Measurements from ENCODE around the gene GRM4. TPM values are rescaled to one million over a fixed set of nuclear protein-coding genes. Genes with fewer than 3 reads are reported as not detected.

The GRM4 gene
- total RNA-seq, 6 donors from 2014 or later, result 0.24 TPM; not detected in 5

DNA sequence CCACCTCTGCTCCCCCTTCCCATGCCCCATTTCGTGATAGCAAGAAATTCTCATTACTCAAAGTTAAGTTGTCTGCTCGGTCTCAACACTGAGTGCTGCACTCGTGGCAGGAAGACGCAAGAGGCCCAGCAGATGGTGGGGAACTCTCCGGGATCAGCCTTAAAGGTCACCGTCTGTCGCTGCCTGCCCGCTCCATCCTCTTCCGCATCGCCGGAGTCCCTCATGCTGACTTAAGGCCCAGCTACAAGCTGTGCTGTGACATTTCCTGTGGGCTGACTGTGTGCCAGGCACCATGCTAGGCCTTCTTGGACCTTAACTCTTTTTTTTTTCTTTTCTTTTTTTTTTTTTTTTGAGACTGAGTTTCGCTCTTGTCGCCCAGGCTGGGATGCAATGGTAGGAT lies 17.8 kb downstream of the GRM4 start:
- H3K36me3 ChIP-seq, result no peaks in the 10 kb centered on the region
- 72 to 77% methylated on average over 12 to 13 of the region's 13 CpGs for WGBS, 2 donors
- DNase-seq, result no peak
- H3K4me3 ChIP-seq, result no peak overlapping the region
- H3K27ac ChIP-seq, result no peak overlapping the region
- no peak for ATAC-seq (ENCODE audit: low FRiP score in 2 of 2)
- no peaks in the 10 kb centered on the region for H3K9me3 ChIP-seq
- peaks cover 0 to 7% (median 0%) of the 10 kb centered on the region in 4 donors for H3K27me3 ChIP-seq
- TF ChIP-seq EP300 (IDR thresholded peaks at IDR 0.05) (no peak), POLR2AphosphoS5 (IDR thresholded peaks at IDR 0.05) (no peak), POLR2A (IDR thresholded peaks at IDR 0.05) (no peak)
- TF ChIP-seq, protein P1, sequence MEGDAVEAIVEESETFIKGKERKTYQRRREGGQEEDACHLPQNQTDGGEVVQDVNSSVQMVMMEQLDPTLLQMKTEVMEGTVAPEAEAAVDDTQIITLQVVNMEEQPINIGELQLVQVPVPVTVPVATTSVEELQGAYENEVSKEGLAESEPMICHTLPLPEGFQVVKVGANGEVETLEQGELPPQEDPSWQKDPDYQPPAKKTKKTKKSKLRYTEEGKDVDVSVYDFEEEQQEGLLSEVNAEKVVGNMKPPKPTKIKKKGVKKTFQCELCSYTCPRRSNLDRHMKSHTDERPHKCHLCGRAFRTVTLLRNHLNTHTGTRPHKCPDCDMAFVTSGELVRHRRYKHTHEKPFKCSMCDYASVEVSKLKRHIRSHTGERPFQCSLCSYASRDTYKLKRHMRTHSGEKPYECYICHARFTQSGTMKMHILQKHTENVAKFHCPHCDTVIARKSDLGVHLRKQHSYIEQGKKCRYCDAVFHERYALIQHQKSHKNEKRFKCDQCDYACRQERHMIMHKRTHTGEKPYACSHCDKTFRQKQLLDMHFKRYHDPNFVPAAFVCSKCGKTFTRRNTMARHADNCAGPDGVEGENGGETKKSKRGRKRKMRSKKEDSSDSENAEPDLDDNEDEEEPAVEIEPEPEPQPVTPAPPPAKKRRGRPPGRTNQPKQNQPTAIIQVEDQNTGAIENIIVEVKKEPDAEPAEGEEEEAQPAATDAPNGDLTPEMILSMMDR (IDR thresholded peaks at IDR 0.05), result no peak
- H3K4me1 ChIP-seq, result no peaks in the 10 kb centered on the region

DNA sequence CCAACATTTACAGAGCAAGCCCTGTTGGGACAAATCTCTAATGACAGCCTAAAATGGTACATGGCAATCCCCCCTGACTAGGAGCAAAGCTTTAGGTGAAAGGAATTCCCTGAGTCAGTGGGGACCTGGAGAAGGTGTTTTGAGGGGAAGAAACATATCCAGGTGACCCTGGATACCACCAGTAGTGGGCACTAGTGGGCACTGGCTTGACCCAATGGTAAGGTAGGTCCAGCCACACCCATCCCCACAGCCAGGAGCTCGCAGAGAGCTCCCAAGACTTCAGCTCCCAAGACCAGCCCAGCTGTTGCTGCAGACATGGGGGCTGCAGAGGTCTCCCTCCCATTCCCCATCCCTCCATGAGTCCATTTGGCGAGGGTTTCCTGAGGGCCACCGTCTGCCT lies 19.5 kb downstream of the GRM4 start:
- ATAC-seq (ENCODE audit: low FRiP score in 2 of 2), result no peak
- Histone ChIP-seq H3K4me1 (no peaks in the 10 kb centered on the region), H3K27me3 (peaks cover 0 to 7% (median 0%) of the 10 kb centered on the region in 4 donors), H3K4me3 (no peak overlapping the region), H3K9me3 (no peaks in the 10 kb centered on the region), H3K27ac (no peak overlapping the region), H3K36me3 (no peaks in the 10 kb centered on the region)
- DNase-seq, result no peak
- WGBS, 2 donors, result 53 to 65% methylated on average over 2 to 3 of the region's 3 CpGs
- no peak for TF ChIP-seq POLR2A (IDR thresholded peaks at IDR 0.05)
- TF ChIP-seq POLR2AphosphoS5 (IDR thresholded peaks at IDR 0.05), result no peak
- TF ChIP-seq EP300 (IDR thresholded peaks at IDR 0.05), result no peak
- TF ChIP-seq, protein P1 (IDR thresholded peaks at IDR 0.05), result no peak

DNA sequence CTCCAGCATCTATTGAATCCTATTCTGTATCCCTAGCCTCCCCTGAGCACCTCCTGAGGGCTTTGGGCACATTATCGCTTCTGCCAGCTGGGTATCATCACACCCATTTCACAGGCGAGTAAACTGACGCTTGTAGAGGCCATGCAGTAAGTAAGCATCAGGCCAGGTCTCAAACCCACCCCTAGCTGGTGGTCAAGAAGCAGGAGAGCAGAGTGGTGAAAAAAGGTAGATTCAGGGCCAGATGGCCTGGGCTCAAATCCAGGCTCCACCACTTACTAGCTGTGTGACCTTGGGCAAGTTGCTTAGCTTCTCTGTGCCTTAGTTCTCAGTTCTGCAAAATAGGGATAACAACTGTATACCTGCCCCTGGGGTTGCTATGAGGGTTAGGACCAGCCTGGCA lies 19.9 kb downstream of the GRM4 start:
- Histone ChIP-seq H3K27ac (no peak overlapping the region), H3K4me3 (no peak overlapping the region), H3K27me3 (peaks cover 0 to 7% (median 0%) of the 10 kb centered on the region in 4 donors), H3K36me3 (no peaks in the 10 kb centered on the region), H3K9me3 (no peaks in the 10 kb centered on the region), H3K4me1 (no peaks in the 10 kb centered on the region)
- 84 to 86% methylated on average over 3 of the region's 3 CpGs for WGBS, 2 donors
- no peak for DNase-seq
- TF ChIP-seq POLR2A (IDR thresholded peaks at IDR 0.05), result no peak
- no peak for TF ChIP-seq POLR2AphosphoS5 (IDR thresholded peaks at IDR 0.05)
- TF ChIP-seq EP300 (IDR thresholded peaks at IDR 0.05), result no peak
- TF ChIP-seq, protein P1 (IDR thresholded peaks at IDR 0.05), result no peak
- ATAC-seq (ENCODE audit: low FRiP score in 2 of 2), result no peak

DNA sequence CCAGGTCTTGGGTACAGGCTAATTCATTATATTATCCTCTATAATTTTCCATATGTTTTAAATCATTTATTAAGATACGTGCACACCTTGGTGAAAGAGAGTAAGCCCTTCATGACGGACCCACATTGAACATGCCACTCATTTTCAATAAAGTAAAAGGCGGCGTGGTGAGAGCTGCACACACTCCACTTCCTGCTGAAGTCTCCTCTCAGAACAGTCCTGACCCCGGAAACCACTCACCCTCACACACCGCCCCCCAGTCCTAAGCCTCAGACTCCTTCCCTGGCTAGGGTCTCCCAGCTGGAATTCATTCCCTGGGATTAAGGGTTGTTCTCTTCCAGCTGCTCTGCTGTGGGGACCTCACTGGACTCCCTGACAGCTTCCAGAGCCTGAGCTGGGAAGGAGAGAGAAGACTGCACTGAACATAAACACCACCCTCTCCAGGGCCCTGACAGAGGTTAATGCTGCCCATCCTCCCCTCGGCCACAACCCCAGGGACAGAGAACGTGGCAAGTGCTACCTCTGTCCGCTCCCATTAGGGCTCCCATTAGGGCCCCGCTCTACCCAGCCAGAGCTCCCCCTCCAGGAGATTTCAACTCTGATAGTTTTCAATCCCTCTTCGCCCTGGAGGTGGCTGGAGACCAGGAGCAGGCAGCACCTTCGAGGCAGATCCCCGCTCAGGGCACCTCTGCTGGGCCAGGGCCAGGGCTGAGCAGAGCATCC lies 24.8 kb downstream of the GRM4 start:
- ATAC-seq (ENCODE audit: low FRiP score in 2 of 2), result no peak
- no peak overlapping the region for H3K4me3 ChIP-seq
- H3K9me3 ChIP-seq, result no peaks in the 10 kb centered on the region
- WGBS, 2 donors, result 44 to 45% methylated on average over 12 to 13 of the region's 13 CpGs
- no peak overlapping the region for H3K27ac ChIP-seq
- TF ChIP-seq, protein P1 (IDR thresholded peaks at IDR 0.05), result no peak
- TF ChIP-seq POLR2AphosphoS5 (IDR thresholded peaks at IDR 0.05) (no peak), POLR2A (IDR thresholded peaks at IDR 0.05) (no peak), EP300 (IDR thresholded peaks at IDR 0.05) (no peak)
- H3K4me1 ChIP-seq, result no peaks in the 10 kb centered on the region
- peaks cover 0 to 7% (median 0%) of the 10 kb centered on the region in 4 donors for H3K27me3 ChIP-seq
- no peak for DNase-seq
- no peaks in the 10 kb centered on the region for H3K36me3 ChIP-seq

DNA sequence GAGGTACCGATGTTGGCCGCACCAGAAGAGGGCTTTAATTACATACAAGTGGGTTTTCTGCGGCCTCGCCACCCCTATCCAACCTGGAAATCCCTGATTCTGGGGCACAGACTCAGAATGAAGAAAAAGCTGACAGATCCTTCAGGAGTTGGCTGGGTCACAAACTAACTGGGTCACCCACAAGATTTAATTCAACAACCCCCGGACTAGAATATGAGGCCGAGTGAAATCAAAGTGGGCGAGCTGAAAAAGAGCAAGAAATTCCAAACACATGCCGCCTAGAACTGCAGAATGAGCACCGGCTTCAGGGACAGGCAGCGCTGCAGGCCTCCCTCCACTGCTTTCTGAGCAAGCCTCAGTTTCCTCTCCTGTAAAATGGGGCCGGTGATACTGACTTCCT lies 30.0 kb downstream of the GRM4 start:
- Histone ChIP-seq H3K36me3 (no peaks in the 10 kb centered on the region), H3K4me1 (no peaks in the 10 kb centered on the region), H3K9me3 (no peaks in the 10 kb centered on the region), H3K27ac (no peak overlapping the region), H3K4me3 (no peak overlapping the region), H3K27me3 (no peaks in the 10 kb centered on the region)
- DNase-seq, result no peak
- ATAC-seq (ENCODE audit: low FRiP score in 2 of 2), result no peak
- TF ChIP-seq, protein P1 (IDR thresholded peaks at IDR 0.05), result no peak
- TF ChIP-seq EP300 (IDR thresholded peaks at IDR 0.05), result no peak
- TF ChIP-seq POLR2A (IDR thresholded peaks at IDR 0.05), result no peak
- 86 to 88% methylated on average over 11 of the region's 11 CpGs for WGBS, 2 donors

All from upper lobe of left lung (tissue), 6 donors.